Measurements from ENCODE around the gene ZNF324. TPM values are rescaled to one million over a fixed set of nuclear protein-coding genes. Genes with fewer than 3 reads are reported as not detected.
"Not testable (repeated sequence)": the region's sequence is repeated elsewhere in the genome, so short reads cannot be mapped to it uniquely, and the experiment has no call there.

The ZNF324 gene
- total RNA-seq, 2 donors from 2014 or later, result 21.0 to 35.2 TPM

DNA sequence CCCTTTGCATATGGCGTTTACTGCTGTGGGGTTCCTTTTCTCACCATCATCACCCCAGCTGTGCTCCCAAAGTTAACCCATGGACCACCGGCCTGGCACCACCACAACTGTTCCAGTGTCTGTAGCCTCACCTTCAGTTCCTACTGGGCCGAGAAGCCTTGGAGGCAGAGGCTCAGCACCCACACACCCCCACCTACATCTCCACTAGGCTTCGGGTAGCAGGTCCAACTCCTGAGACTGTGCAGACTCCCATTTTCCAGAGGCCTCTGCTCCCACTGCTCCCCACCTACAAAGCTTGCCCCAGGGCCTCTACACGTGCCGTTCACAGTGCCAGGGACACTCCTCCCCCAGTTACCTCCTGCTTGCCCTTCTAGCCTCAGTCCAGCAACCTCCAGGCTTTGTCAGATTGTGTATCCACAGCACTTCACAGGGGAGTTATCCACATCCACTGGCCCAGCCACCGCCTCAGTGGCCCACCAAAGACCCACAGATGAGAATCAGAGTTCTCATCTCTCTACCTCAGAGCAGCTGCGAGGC lies 30.8 kb downstream of the ZNF324 start:
- no peak for DNase-seq
- Mint-ChIP-seq H3K27ac (no peak overlapping the region), H3K4me3 (no peak overlapping the region), H3K4me1 (peaks cover 17% of the 10 kb centered on the region), H3K36me3 (ENCODE audit: low read depth) (no peaks in the 10 kb centered on the region), H3K27me3 (no peaks in the 10 kb centered on the region)
- no peaks in the 10 kb centered on the region for H3K9me3 ChIP-seq (ENCODE audit: control insufficient read depth, low read length, poor library complexity, severe bottlenecking)
- no peak for ATAC-seq

GRCh38 chr19:58498316-58499020 lies 31.6 kb downstream of the ZNF324 start:
- Mint-ChIP-seq H3K27me3 (no peaks in the 10 kb centered on the region), H3K36me3 (ENCODE audit: low read depth) (no peaks in the 10 kb centered on the region), H3K27ac (peak overlapping the region; percentile 61), H3K4me1 (peaks cover 17% of the 10 kb centered on the region), H3K4me3 (peak overlapping the region; percentile 87)
- no peaks in the 10 kb centered on the region for H3K9me3 ChIP-seq (ENCODE audit: control insufficient read depth, low read length, poor library complexity, severe bottlenecking)
- ATAC-seq (no peak), DNase-seq (no peak)

DNA sequence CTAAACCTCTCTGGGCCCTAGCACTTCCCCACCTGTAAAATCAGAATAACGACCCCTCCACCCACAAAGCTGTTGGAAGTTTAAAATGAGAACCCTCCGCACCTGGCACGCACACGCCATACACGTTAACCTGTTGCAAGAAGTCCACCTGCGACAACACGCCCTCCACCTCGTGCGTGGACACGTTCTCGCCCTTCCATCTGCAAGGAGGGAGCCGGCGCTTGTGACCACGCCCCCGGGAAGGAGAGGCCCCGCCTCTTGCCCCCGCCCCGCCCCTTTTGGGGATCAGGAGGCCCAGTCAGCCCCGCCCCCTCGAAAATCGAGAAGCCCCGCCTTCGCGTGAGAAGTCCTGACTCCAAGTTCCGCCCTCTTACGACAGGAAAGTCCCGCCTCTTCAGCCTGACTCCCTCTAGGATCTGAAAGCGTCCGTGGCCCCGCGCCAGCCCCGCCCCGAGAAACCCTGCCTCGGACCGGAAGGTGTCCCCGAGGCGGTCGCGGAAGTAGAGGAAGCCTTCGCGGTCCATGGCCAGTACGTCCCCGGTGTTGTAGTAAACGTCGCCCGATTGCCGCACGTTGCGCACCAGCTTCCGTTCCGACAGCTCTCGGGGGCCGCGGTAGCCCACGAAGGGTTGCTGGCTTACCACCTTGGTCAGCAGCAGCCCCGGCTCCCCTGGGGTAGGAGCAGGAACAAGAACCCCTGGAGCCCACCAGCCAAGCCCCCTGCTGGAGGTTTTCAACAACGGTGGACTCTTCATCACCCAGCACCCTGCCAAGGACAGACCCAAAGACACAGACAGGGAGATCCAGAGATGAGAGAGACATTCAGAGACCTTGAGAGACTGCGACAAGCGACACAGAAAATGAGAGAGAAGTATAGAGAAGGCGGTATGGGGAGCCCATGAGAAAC lies 32.4 kb downstream of the ZNF324 start:
- DNase-seq (peak; percentile 78 to 90 (median 85)), ATAC-seq (peak; percentile 89)
- H3K9me3 ChIP-seq (ENCODE audit: control insufficient read depth, low read length, poor library complexity, severe bottlenecking), result no peaks in the 10 kb centered on the region
- H3K4me3 Mint-ChIP-seq, result peak overlapping the region; percentile 87
- no peaks in the 10 kb centered on the region for H3K36me3 Mint-ChIP-seq (ENCODE audit: low read depth)
- peaks cover 17% of the 10 kb centered on the region for H3K4me1 Mint-ChIP-seq
- peak overlapping the region; percentile 61 for H3K27ac Mint-ChIP-seq
- H3K27me3 Mint-ChIP-seq, result no peaks in the 10 kb centered on the region

DNA sequence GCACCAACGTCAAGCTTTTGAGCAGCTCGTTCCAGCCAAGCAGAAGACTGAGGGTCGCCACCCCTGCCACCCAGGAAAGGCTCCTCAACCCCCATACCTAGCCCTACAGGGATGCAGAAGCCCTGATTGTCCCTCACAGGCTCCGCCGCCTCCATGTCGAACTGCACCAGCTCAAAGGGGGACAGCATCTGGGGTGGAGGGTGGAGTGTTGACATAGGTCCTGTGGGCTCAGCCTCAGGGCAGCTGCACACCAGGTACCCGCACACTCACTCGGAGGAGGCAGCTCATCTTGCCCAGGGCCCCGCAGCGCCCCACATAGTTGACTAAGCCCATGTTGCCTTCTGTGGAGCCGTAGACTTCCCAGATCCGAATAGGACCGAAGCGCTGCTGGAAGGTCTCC lies 33.4 kb downstream of the ZNF324 start:
- H3K9me3 ChIP-seq (ENCODE audit: control insufficient read depth, low read length, poor library complexity, severe bottlenecking), result no peaks in the 10 kb centered on the region
- Mint-ChIP-seq H3K4me3 (no peak overlapping the region), H3K27me3 (no peaks in the 10 kb centered on the region), H3K27ac (no peak overlapping the region), H3K36me3 (ENCODE audit: low read depth) (no peaks in the 10 kb centered on the region), H3K4me1 (peaks cover 17% of the 10 kb centered on the region)
- DNase-seq (no peak), ATAC-seq (no peak)

GRCh38 chr19:58507602-58508223 lies 40.8 kb downstream of the ZNF324 start:
- not testable (repeated sequence) for H3K4me1 Mint-ChIP-seq; H3K27me3 Mint-ChIP-seq; DNase-seq; H3K4me3 Mint-ChIP-seq; H3K9me3 ChIP-seq (ENCODE audit: control insufficient read depth, low read length, poor library complexity, severe bottlenecking); H3K27ac Mint-ChIP-seq; ATAC-seq; H3K36me3 Mint-ChIP-seq (ENCODE audit: low read depth)

DNA sequence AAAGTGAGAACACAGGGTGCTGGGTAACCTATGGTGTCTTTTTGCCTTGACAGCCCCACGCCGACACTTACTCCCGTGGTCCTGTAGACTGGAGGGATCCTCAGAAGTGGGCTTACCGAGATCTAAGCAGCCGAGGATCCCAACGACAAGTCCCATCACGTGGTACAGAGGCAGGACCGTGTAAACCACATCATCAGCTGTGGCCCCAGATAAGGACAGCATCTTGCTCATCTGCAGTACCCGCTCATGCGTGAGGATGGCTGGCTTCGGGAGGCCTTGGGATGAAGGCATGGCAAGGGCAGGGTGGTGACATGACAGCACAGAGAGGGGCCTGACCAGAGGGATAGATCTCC lies 42.8 kb downstream of the ZNF324 start:
- Mint-ChIP-seq H3K27ac (no peak overlapping the region), H3K36me3 (ENCODE audit: low read depth) (no peaks in the 10 kb centered on the region), H3K4me3 (no peak overlapping the region), H3K27me3 (no peaks in the 10 kb centered on the region), H3K4me1 (peaks cover 5% of the 10 kb centered on the region)
- no peak for DNase-seq
- ATAC-seq, result no peak
- H3K9me3 ChIP-seq (ENCODE audit: control insufficient read depth, low read length, poor library complexity, severe bottlenecking), result no peaks in the 10 kb centered on the region

- peaks cover 7% of the 10 kb centered on the region for H3K4me1 Mint-ChIP-seq
- H3K27ac Mint-ChIP-seq, result peak overlapping the region; percentile 3
- no peak overlapping the region for H3K4me3 Mint-ChIP-seq
- no peak for ATAC-seq
- no peaks in the 10 kb centered on the region for H3K36me3 Mint-ChIP-seq (ENCODE audit: low read depth)
- no peaks in the 10 kb centered on the region for H3K9me3 ChIP-seq (ENCODE audit: control insufficient read depth, low read length, poor library complexity, severe bottlenecking)
- no peaks in the 10 kb centered on the region for H3K27me3 Mint-ChIP-seq
- no peak for DNase-seq
Measured at GRCh38 chr19:58510084-58510862, 43.4 kb downstream of the ZNF324 start.

GRCh38 chr19:58511353-58512208 lies 44.7 kb downstream of the ZNF324 start, which contains the start of gene SLC27A5:
TSS of gene SLC27A5 (minus strand) at chr19:58511992. CDS start at chr19:58511955, 37 bp downstream.
- Mint-ChIP-seq H3K4me1 (peaks cover 14% of the 10 kb centered on the region), H3K27ac (peak within 1 kb of the TSS; percentile 65), H3K36me3 (ENCODE audit: low read depth) (no peaks in the 10 kb centered on the region), H3K4me3 (peak within 1 kb of the TSS; percentile 21), H3K27me3 (no peaks in the 10 kb centered on the region)
- ATAC-seq (no peak), DNase-seq (no peak)
- H3K9me3 ChIP-seq (ENCODE audit: control insufficient read depth, low read length, poor library complexity, severe bottlenecking), result no peaks in the 10 kb centered on the region

DNA sequence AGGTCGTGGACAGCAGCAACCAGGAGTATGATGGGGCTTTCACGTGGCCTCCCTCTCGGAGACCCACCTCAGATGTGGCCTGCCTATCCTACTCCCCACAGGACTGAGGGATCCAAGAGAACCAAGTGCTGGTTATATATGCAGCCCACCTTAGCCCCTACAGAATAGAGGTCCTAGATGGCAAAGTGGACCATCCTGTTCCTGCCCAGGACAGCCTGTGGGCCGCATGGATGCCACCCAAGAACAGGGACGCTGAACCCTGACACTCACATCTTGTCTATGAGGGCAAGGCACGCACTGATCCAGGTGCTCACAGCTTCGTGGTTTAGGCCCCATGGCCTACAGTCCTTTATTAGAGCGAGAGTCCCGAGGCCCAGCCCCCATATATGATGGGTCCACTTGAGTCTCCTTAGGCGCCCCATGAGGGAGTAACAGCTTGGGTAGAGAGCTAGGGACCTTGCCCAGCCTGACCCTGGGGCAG lies 46.4 kb downstream of the ZNF324 start:
- Mint-ChIP-seq H3K27me3 (no peaks in the 10 kb centered on the region), H3K27ac (peak overlapping the region; percentile 60), H3K4me3 (peak overlapping the region; percentile 84), H3K4me1 (peaks cover 18% of the 10 kb centered on the region), H3K36me3 (ENCODE audit: low read depth) (no peaks in the 10 kb centered on the region)
- ATAC-seq (no peak), DNase-seq (no peak)
- no peaks in the 10 kb centered on the region for H3K9me3 ChIP-seq (ENCODE audit: control insufficient read depth, low read length, poor library complexity, severe bottlenecking)

- no peaks in the 10 kb centered on the region for H3K9me3 ChIP-seq (ENCODE audit: control insufficient read depth, low read length, poor library complexity, severe bottlenecking)
- peaks cover 25% of the 10 kb centered on the region for H3K4me1 Mint-ChIP-seq
- DNase-seq, result peak; percentile 90 to 97 (median 93)
- H3K27me3 Mint-ChIP-seq, result no peaks in the 10 kb centered on the region
- peak; percentile 95 for ATAC-seq
- no peaks in the 10 kb centered on the region for H3K36me3 Mint-ChIP-seq (ENCODE audit: low read depth)
- H3K27ac Mint-ChIP-seq, result peak overlapping the region; percentile 60
- peak overlapping the region; percentile 84 for H3K4me3 Mint-ChIP-seq
Measured at GRCh38 chr19:58513694-58514563, 47.0 kb downstream of the ZNF324 start.

GRCh38 chr19:58514564-58515022 lies 47.7 kb downstream of the ZNF324 start:
- no peaks in the 10 kb centered on the region for H3K27me3 Mint-ChIP-seq
- DNase-seq, result no peak
- no peaks in the 10 kb centered on the region for H3K9me3 ChIP-seq (ENCODE audit: control insufficient read depth, low read length, poor library complexity, severe bottlenecking)
- peaks cover under 1% of the 10 kb centered on the region for H3K36me3 Mint-ChIP-seq (ENCODE audit: low read depth)
- peak overlapping the region; percentile 84 for H3K4me3 Mint-ChIP-seq
- H3K4me1 Mint-ChIP-seq, result peaks cover 31% of the 10 kb centered on the region
- peak overlapping the region; percentile 60 for H3K27ac Mint-ChIP-seq
- ATAC-seq, result no peak

Measured in T-helper 17 cell (primary cell).